ENCODE data around the gene MS4A10.
A peak's percentile ranks its signal among the peaks of the same experiment; 100 is the strongest.

Gene MS4A10

GRCh38 chr11:60766547-60766946 lies 18.6 kb upstream of the MS4A10 start:
- no peak for DNase-seq (ENCODE audit: low read depth)

- DNase-seq (ENCODE audit: low read depth): no peak
These were observed 17.7 kb upstream of the MS4A10 start for GRCh38 chr11:60767388-60767811.

GRCh38 chr11:60768202-60768601 lies 16.9 kb upstream of the MS4A10 start:
- no peak for DNase-seq (ENCODE audit: low read depth)

- no peak for DNase-seq (ENCODE audit: low read depth)
These were observed 15.9 kb upstream of the MS4A10 start for GRCh38 chr11:60769273-60769672.

- DNase-seq (ENCODE audit: low read depth): no peak
These were observed 15.3 kb upstream of the MS4A10 start for GRCh38 chr11:60769811-60770210.

GRCh38 chr11:60771146-60771545 lies 14.0 kb upstream of the MS4A10 start:
- no peak for DNase-seq (ENCODE audit: low read depth)

- DNase-seq (ENCODE audit: low read depth): peak; percentile 18
These were observed 13.1 kb upstream of the MS4A10 start for GRCh38 chr11:60771879-60772525.

- no peak for DNase-seq (ENCODE audit: low read depth)
These were observed 12.5 kb upstream of the MS4A10 start for GRCh38 chr11:60772666-60773065.

GRCh38 chr11:60774726-60775125 lies 10.4 kb upstream of the MS4A10 start:
- no peak for DNase-seq (ENCODE audit: low read depth)

- DNase-seq (ENCODE audit: low read depth): peak; percentile 88
These were observed 9.6 kb upstream of the MS4A10 start for GRCh38 chr11:60775420-60775961.

- DNase-seq (ENCODE audit: low read depth): no peak
These were observed 9.0 kb upstream of the MS4A10 start for GRCh38 chr11:60776167-60776566.

- no peak for DNase-seq (ENCODE audit: low read depth)
These were observed 8.0 kb upstream of the MS4A10 start for GRCh38 chr11:60777106-60777505.

GRCh38 chr11:60777572-60777971 lies 7.6 kb upstream of the MS4A10 start:
- peak; percentile 89 for DNase-seq (ENCODE audit: low read depth)

- no peak for DNase-seq (ENCODE audit: low read depth)
These were observed 5.1 kb upstream of the MS4A10 start for GRCh38 chr11:60780065-60780464.

GRCh38 chr11:60780774-60781173 lies 4.4 kb upstream of the MS4A10 start:
- no peak for DNase-seq (ENCODE audit: low read depth)

- no peak for DNase-seq (ENCODE audit: low read depth)
These were observed 3.7 kb upstream of the MS4A10 start for GRCh38 chr11:60781286-60781980.

GRCh38 chr11:60781981-60782316 lies 3.2 kb upstream of the MS4A10 start:
- DNase-seq (ENCODE audit: low read depth): no peak

GRCh38 chr11:60782393-60783140 lies 2.6 kb upstream of the MS4A10 start:
- no peak for DNase-seq (ENCODE audit: low read depth)

- no peak for DNase-seq (ENCODE audit: low read depth)
These were observed 2.0 kb upstream of the MS4A10 start for GRCh38 chr11:60783141-60783484.

GRCh38 chr11:60783911-60784310 lies 1.2 kb upstream of the MS4A10 start:
- DNase-seq (ENCODE audit: low read depth): no peak

GRCh38 chr11:60785806-60786361 lies 751 bp downstream of the MS4A10 start:
- DNase-seq (ENCODE audit: low read depth): peak; percentile 43

- DNase-seq (ENCODE audit: low read depth): peak; percentile 61
These were observed 1.9 kb downstream of the MS4A10 start for GRCh38 chr11:60786811-60787567.

Measured in iris pigment epithelial cell (primary cell).